SHP77 (cell line): ENCODE results near the gene MPP7.
"Not testable (repeated sequence)": the region's sequence is repeated elsewhere in the genome, so short reads cannot be mapped to it uniquely, and the experiment has no call there.

ENCODE experiments used
- DNase-seq, 2 experiments: peaks; one replicate each; lab custom pipeline; 2025; lab: John Stamatoyannopoulos, UW

Gene MPP7

GRCh38 chr10:28302638-28303488, at the start of gene MPP7:
MPP7 (minus strand) TSS chr10:28303064; CDS start chr10:28238604, 64,460 bp downstream.
- DNase-seq = peak; percentile 97

GRCh38 chr10:28349892-28350291, 47.0 kb upstream of the MPP7 start:
- DNase-seq = no peak

- no peak for DNase-seq
These were observed 41.4 kb upstream of the MPP7 start for GRCh38 chr10:28343987-28344895.

- no peak for DNase-seq
These were observed 40.4 kb upstream of the MPP7 start for GRCh38 chr10:28343252-28343651.

GRCh38 chr10:28341679-28342078, 38.8 kb upstream of the MPP7 start:
- not testable (repeated sequence) for DNase-seq

- DNase-seq = no peak
These were observed 29.9 kb upstream of the MPP7 start for GRCh38 chr10:28332726-28333125.

GRCh38 chr10:28331841-28332240, 29.0 kb upstream of the MPP7 start:
- peak in 1 of 2 experiments; percentile 10 for DNase-seq

- DNase-seq = no peak
These were observed 28.2 kb upstream of the MPP7 start for GRCh38 chr10:28331066-28331465.

GRCh38 chr10:28328346-28328745, 25.5 kb upstream of the MPP7 start:
- DNase-seq = no peak

- DNase-seq = no peak
These were observed 24.6 kb upstream of the MPP7 start for GRCh38 chr10:28327491-28327880.

GRCh38 chr10:28326516-28327490, 23.9 kb upstream of the MPP7 start:
- peak; percentile 10 to 36 for DNase-seq

- no peak for DNase-seq
These were observed 17.9 kb upstream of the MPP7 start for GRCh38 chr10:28320799-28321198.

- no peak for DNase-seq
These were observed 17.2 kb upstream of the MPP7 start for GRCh38 chr10:28320090-28320489.

GRCh38 chr10:28319061-28319460, 16.2 kb upstream of the MPP7 start:
- not testable (repeated sequence) for DNase-seq

- DNase-seq = no peak
These were observed 15.8 kb upstream of the MPP7 start for GRCh38 chr10:28318626-28319025.

GRCh38 chr10:28317760-28318159, 14.9 kb upstream of the MPP7 start:
- no peak for DNase-seq

GRCh38 chr10:28316696-28317095, 13.8 kb upstream of the MPP7 start:
- DNase-seq = no peak

GRCh38 chr10:28315140-28315539, 12.3 kb upstream of the MPP7 start:
- no peak for DNase-seq

- DNase-seq = no peak
These were observed 11.3 kb upstream of the MPP7 start for GRCh38 chr10:28314211-28314610.

GRCh38 chr10:28312572-28312971, 9.7 kb upstream of the MPP7 start:
- DNase-seq = no peak

GRCh38 chr10:28311104-28311503, 8.2 kb upstream of the MPP7 start:
- DNase-seq = no peak

- no peak for DNase-seq
These were observed 4.4 kb upstream of the MPP7 start for GRCh38 chr10:28307267-28307666.
